ENCODE measurements around the gene CTAG1B.
"Not testable (repeated sequence)": the region's sequence is repeated elsewhere in the genome, so short reads cannot be mapped to it uniquely, and the experiment has no call there.

The CTAG1B gene

GRCh38 chrX:154590415-154590814 is 28.7 kb downstream of the CTAG1B start:
- DNase-seq (ENCODE audit: low read depth, low spot score) = not testable (repeated sequence)

DNA sequence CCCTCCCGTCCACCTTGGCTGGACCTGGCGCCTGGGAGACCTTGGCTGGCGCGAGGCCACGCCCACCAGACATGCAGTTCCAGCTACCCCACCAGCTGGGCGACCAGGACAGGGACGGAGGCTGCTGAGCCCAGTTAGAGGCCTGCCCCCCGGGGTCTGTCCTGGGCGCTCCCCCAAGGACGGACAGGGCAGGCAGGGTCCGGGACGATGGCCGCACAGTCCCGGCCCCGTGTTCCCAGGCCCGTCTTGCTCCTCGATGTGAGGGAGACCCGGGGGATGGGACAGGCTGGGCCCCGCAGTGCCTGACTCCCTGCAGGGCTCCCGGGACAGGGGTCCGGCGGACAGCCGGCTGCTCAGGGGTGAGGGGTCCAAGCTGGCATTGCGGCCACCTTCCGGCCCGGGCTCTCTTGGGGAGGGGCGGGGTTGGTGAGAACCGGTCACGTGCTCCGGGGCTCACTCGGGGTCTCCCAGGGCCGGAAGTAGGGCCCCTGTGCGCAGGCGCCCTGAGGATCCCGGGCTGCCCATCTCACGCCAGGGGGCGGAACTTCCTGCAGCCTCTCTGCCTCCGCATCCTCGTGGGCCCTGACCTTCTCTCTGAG is 34.4 kb downstream of the CTAG1B start, which contains the start of gene CTAG1A:
CTAG1A (plus strand) TSS at position 549 of the 599 bp plus-strand sequence. CDS start 74 bp downstream, outside the sequence.
- DNase-seq (ENCODE audit: low read depth, low spot score) = not testable (repeated sequence)

GRCh38 chrX:154582994-154583393 is 36.1 kb downstream of the CTAG1B start:
- not testable (repeated sequence) for DNase-seq (ENCODE audit: low read depth, low spot score)

- DNase-seq (ENCODE audit: low read depth, low spot score) = not testable (repeated sequence)
These were observed 44.0 kb downstream of the CTAG1B start for GRCh38 chrX:154575076-154575475.

DNA sequence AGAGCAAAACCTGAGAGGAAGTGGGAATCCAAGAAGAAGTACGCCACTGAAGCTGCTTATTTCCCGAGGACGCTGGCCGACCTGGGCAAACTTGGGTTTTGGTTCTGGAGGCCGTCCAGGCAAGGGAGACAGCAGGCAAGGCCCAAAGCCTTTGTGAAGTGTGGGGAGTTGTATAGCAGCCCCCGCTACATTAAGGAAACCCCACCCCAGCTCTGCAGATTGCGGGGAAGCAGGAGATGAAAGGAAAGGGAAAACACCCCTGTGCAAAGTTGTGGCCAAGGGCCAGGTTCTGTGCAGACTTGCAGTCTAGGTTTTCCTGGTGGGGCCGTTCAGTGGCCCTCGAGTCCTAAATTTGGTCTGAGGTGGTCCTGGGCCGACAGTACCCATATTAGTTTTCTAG is 46.0 kb downstream of the CTAG1B start:
- not testable (repeated sequence) for DNase-seq (ENCODE audit: low read depth, low spot score)

GRCh38 chrX:154570361-154570760 is 48.7 kb downstream of the CTAG1B start:
- not testable (repeated sequence) for DNase-seq (ENCODE audit: low read depth, low spot score)
